ENCODE data around the gene AK2.
A peak's percentile ranks its signal among the peaks of the same experiment; 100 is the strongest.
"Not testable (repeated sequence)": the region's sequence is repeated elsewhere in the genome, so short reads cannot be mapped to it uniquely, and the experiment has no call there.

Gene AK2

GRCh38 chr1:33049371-33049770 is 12.7 kb upstream of the AK2 start:
- Histone ChIP-seq H3K9ac (ENCODE audit: low read length) (no peak overlapping the region), H3K9me3 (ENCODE audit: control insufficient read depth, low read length) (no peaks in the 10 kb centered on the region), H3K36me3 (ENCODE audit: control insufficient read depth, insufficient read depth, low read length, severe bottlenecking) (no peaks in the 10 kb centered on the region), H3K4me1 (ENCODE audit: control insufficient read depth, insufficient read depth, low read length) (peaks cover 20% of the 10 kb centered on the region), H3K4me3 (ENCODE audit: low read length) (no peak overlapping the region), H3K27me3 (replicated peaks; ENCODE audit: control insufficient read depth, insufficient read depth, low read length) (no peaks in the 10 kb centered on the region)
- DNase-seq (ENCODE audit: low read depth), result no peak

- Histone ChIP-seq H3K36me3 (ENCODE audit: control insufficient read depth, insufficient read depth, low read length, severe bottlenecking) (no peaks in the 10 kb centered on the region), H3K9me3 (ENCODE audit: control insufficient read depth, low read length) (no peaks in the 10 kb centered on the region), H3K4me3 (ENCODE audit: low read length) (no peak overlapping the region), H3K9ac (ENCODE audit: low read length) (no peak overlapping the region), H3K27me3 (replicated peaks; ENCODE audit: control insufficient read depth, insufficient read depth, low read length) (no peaks in the 10 kb centered on the region), H3K4me1 (ENCODE audit: control insufficient read depth, insufficient read depth, low read length) (peaks cover 20% of the 10 kb centered on the region)
- DNase-seq (ENCODE audit: low read depth), result no peak
These were observed 11.7 kb upstream of the AK2 start for GRCh38 chr1:33048426-33048825.

GRCh38 chr1:33047839-33048305 is 11.2 kb upstream of the AK2 start:
- Histone ChIP-seq H3K36me3 (ENCODE audit: control insufficient read depth, insufficient read depth, low read length, severe bottlenecking) (no peaks in the 10 kb centered on the region), H3K4me1 (ENCODE audit: control insufficient read depth, insufficient read depth, low read length) (peaks cover 20% of the 10 kb centered on the region), H3K27me3 (replicated peaks; ENCODE audit: control insufficient read depth, insufficient read depth, low read length) (no peaks in the 10 kb centered on the region), H3K9ac (ENCODE audit: low read length) (no peak overlapping the region), H3K4me3 (ENCODE audit: low read length) (no peak overlapping the region), H3K9me3 (ENCODE audit: control insufficient read depth, low read length) (no peaks in the 10 kb centered on the region)
- peak; percentile 68 for DNase-seq (ENCODE audit: low read depth)

GRCh38 chr1:33047290-33047689 is 10.6 kb upstream of the AK2 start:
- Histone ChIP-seq H3K4me3 (ENCODE audit: low read length) (no peak overlapping the region), H3K9ac (ENCODE audit: low read length) (no peak overlapping the region), H3K4me1 (ENCODE audit: control insufficient read depth, insufficient read depth, low read length) (peaks cover 20% of the 10 kb centered on the region), H3K9me3 (ENCODE audit: control insufficient read depth, low read length) (no peaks in the 10 kb centered on the region), H3K27me3 (replicated peaks; ENCODE audit: control insufficient read depth, insufficient read depth, low read length) (no peaks in the 10 kb centered on the region), H3K36me3 (ENCODE audit: control insufficient read depth, insufficient read depth, low read length, severe bottlenecking) (no peaks in the 10 kb centered on the region)
- no peak for DNase-seq (ENCODE audit: low read depth)

GRCh38 chr1:33046234-33046633 is 9.6 kb upstream of the AK2 start:
- DNase-seq (ENCODE audit: low read depth); H3K36me3 ChIP-seq (ENCODE audit: control insufficient read depth, insufficient read depth, low read length, severe bottlenecking); H3K9me3 ChIP-seq (ENCODE audit: control insufficient read depth, low read length); H3K9ac ChIP-seq (ENCODE audit: low read length); H3K4me3 ChIP-seq (ENCODE audit: low read length); H3K27me3 ChIP-seq (replicated peaks; ENCODE audit: control insufficient read depth, insufficient read depth, low read length): not testable (repeated sequence)
- H3K4me1 ChIP-seq (ENCODE audit: control insufficient read depth, insufficient read depth, low read length), result peaks cover 20% of the 10 kb centered on the region

GRCh38 chr1:33045814-33046213 is 9.1 kb upstream of the AK2 start:
- Histone ChIP-seq H3K27me3 (replicated peaks; ENCODE audit: control insufficient read depth, insufficient read depth, low read length) (no peaks in the 10 kb centered on the region), H3K4me1 (ENCODE audit: control insufficient read depth, insufficient read depth, low read length) (peaks cover 20% of the 10 kb centered on the region), H3K36me3 (ENCODE audit: control insufficient read depth, insufficient read depth, low read length, severe bottlenecking) (no peaks in the 10 kb centered on the region), H3K9me3 (ENCODE audit: control insufficient read depth, low read length) (no peaks in the 10 kb centered on the region), H3K9ac (ENCODE audit: low read length) (no peak overlapping the region), H3K4me3 (ENCODE audit: low read length) (no peak overlapping the region)
- no peak for DNase-seq (ENCODE audit: low read depth)

GRCh38 chr1:33045246-33045645 is 8.6 kb upstream of the AK2 start:
- Histone ChIP-seq H3K9ac (ENCODE audit: low read length) (no peak overlapping the region), H3K36me3 (ENCODE audit: control insufficient read depth, insufficient read depth, low read length, severe bottlenecking) (no peaks in the 10 kb centered on the region), H3K4me1 (ENCODE audit: control insufficient read depth, insufficient read depth, low read length) (peaks cover 14% of the 10 kb centered on the region), H3K9me3 (ENCODE audit: control insufficient read depth, low read length) (no peaks in the 10 kb centered on the region), H3K27me3 (replicated peaks; ENCODE audit: control insufficient read depth, insufficient read depth, low read length) (no peaks in the 10 kb centered on the region), H3K4me3 (ENCODE audit: low read length) (no peak overlapping the region)
- DNase-seq (ENCODE audit: low read depth), result no peak

- Histone ChIP-seq H3K9me3 (ENCODE audit: control insufficient read depth, low read length) (no peaks in the 10 kb centered on the region), H3K9ac (ENCODE audit: low read length) (no peak overlapping the region), H3K27me3 (replicated peaks; ENCODE audit: control insufficient read depth, insufficient read depth, low read length) (no peaks in the 10 kb centered on the region), H3K4me1 (ENCODE audit: control insufficient read depth, insufficient read depth, low read length) (peaks cover 8% of the 10 kb centered on the region), H3K4me3 (ENCODE audit: low read length) (no peak overlapping the region), H3K36me3 (ENCODE audit: control insufficient read depth, insufficient read depth, low read length, severe bottlenecking) (no peaks in the 10 kb centered on the region)
- DNase-seq (ENCODE audit: low read depth), result no peak
These were observed 6.8 kb upstream of the AK2 start for GRCh38 chr1:33043267-33044092.

- Histone ChIP-seq H3K36me3 (ENCODE audit: control insufficient read depth, insufficient read depth, low read length, severe bottlenecking) (no peaks in the 10 kb centered on the region), H3K4me3 (ENCODE audit: low read length) (no peak overlapping the region), H3K4me1 (ENCODE audit: control insufficient read depth, insufficient read depth, low read length) (peaks cover 2% of the 10 kb centered on the region), H3K27me3 (replicated peaks; ENCODE audit: control insufficient read depth, insufficient read depth, low read length) (no peaks in the 10 kb centered on the region), H3K9ac (ENCODE audit: low read length) (no peak overlapping the region), H3K9me3 (ENCODE audit: control insufficient read depth, low read length) (no peaks in the 10 kb centered on the region)
- no peak for DNase-seq (ENCODE audit: low read depth)
These were observed 6.1 kb upstream of the AK2 start for GRCh38 chr1:33042831-33043230.

- no peaks in the 10 kb centered on the region for H3K27me3 ChIP-seq (replicated peaks; ENCODE audit: control insufficient read depth, insufficient read depth, low read length)
- H3K4me1 ChIP-seq (ENCODE audit: control insufficient read depth, insufficient read depth, low read length), result peaks cover 4% of the 10 kb centered on the region
- no peak overlapping the region for H3K9ac ChIP-seq (ENCODE audit: low read length)
- H3K9me3 ChIP-seq (ENCODE audit: control insufficient read depth, low read length), result no peaks in the 10 kb centered on the region
- no peak overlapping the region for H3K4me3 ChIP-seq (ENCODE audit: low read length)
- DNase-seq (ENCODE audit: low read depth), result no peak
- H3K36me3 ChIP-seq (ENCODE audit: control insufficient read depth, insufficient read depth, low read length, severe bottlenecking), result no peaks in the 10 kb centered on the region
These were observed 4.3 kb upstream of the AK2 start for GRCh38 chr1:33041026-33041425.

GRCh38 chr1:33039840-33040239 is 3.2 kb upstream of the AK2 start:
- H3K27me3 ChIP-seq (replicated peaks; ENCODE audit: control insufficient read depth, insufficient read depth, low read length), result no peaks in the 10 kb centered on the region
- H3K4me3 ChIP-seq (ENCODE audit: low read length), result no peak overlapping the region
- H3K4me1 ChIP-seq (ENCODE audit: control insufficient read depth, insufficient read depth, low read length), result peaks cover 16% of the 10 kb centered on the region
- no peak overlapping the region for H3K9ac ChIP-seq (ENCODE audit: low read length)
- no peak for DNase-seq (ENCODE audit: low read depth)
- H3K9me3 ChIP-seq (ENCODE audit: control insufficient read depth, low read length), result no peaks in the 10 kb centered on the region
- no peaks in the 10 kb centered on the region for H3K36me3 ChIP-seq (ENCODE audit: control insufficient read depth, insufficient read depth, low read length, severe bottlenecking)
